ENCODE measurements around the gene FAM199X. TPM values are rescaled to one million over a fixed set of nuclear protein-coding genes. Genes with fewer than 3 reads are reported as not detected.
"Not testable (repeated sequence)": the region's sequence is repeated elsewhere in the genome, so short reads cannot be mapped to it uniquely, and the experiment has no call there.

The FAM199X gene
- total and polyA plus RNA-seq, 2 donors (not counting 1 experiment from before 2014, with no cell fraction given) = 3.6 to 19.2 TPM

GRCh38 chrX:104211187-104211586 lies 44.9 kb downstream of the FAM199X start:
- Histone ChIP-seq H3K9me3 (ENCODE audit: control extremely low read depth in 1 of 3, control insufficient read depth in 2 of 3, insufficient read depth in 1 of 3, low read length in 2 of 3) (no peaks in the 10 kb centered on the region), H3K9ac (ENCODE audit: low read length) (no peak overlapping the region), H3K4me1 (ENCODE audit: control insufficient read depth in 2 of 2, insufficient read depth in 2 of 2, low read length in 2 of 2) (no peaks in the 10 kb centered on the region), H3K36me3 (replicated peaks in 1 of 2; ENCODE audit: control extremely low read depth in 1 of 2, control insufficient read depth in 1 of 2, extremely low read depth in 1 of 2, insufficient read depth in 2 of 2, low read length in 1 of 2) (no peaks in the 10 kb centered on the region), H3K4me2 (replicated peaks; ENCODE audit: low read depth, low read length, poor library complexity, severe bottlenecking) (no peak overlapping the region), H3K27me3 (replicated peaks in 1 of 4; ENCODE audit: control extremely low read depth in 1 of 4, control insufficient read depth in 3 of 4, insufficient read depth in 4 of 4, low read length in 3 of 4) (no peaks in the 10 kb centered on the region), H3K79me2 (ENCODE audit: control insufficient read depth, insufficient read depth, low read length) (no peaks in the 10 kb centered on the region), H3K27ac (ENCODE audit: low read length in 2 of 2) (no peak overlapping the region), H2AFZ (ENCODE audit: insufficient read depth, low read depth, low read length, poor library complexity, severe bottlenecking) (no peak overlapping the region), H4K20me1 (ENCODE audit: control insufficient read depth, insufficient read depth, low read length, poor library complexity, severe bottlenecking) (no peaks in the 10 kb centered on the region), H3K4me3 (ENCODE audit: control extremely low read depth in 1 of 5, extremely low read depth in 1 of 5, insufficient read depth in 1 of 5, low read depth in 2 of 5, low read length in 4 of 5) (no peak overlapping the region)
- no peak for TF ChIP-seq EZH2 (IDR thresholded peaks at IDR 0.05; ENCODE audit: borderline replicate concordance, insufficient read depth, low read depth, low read length, poor library complexity, severe bottlenecking)
- TF ChIP-seq, protein P1, sequence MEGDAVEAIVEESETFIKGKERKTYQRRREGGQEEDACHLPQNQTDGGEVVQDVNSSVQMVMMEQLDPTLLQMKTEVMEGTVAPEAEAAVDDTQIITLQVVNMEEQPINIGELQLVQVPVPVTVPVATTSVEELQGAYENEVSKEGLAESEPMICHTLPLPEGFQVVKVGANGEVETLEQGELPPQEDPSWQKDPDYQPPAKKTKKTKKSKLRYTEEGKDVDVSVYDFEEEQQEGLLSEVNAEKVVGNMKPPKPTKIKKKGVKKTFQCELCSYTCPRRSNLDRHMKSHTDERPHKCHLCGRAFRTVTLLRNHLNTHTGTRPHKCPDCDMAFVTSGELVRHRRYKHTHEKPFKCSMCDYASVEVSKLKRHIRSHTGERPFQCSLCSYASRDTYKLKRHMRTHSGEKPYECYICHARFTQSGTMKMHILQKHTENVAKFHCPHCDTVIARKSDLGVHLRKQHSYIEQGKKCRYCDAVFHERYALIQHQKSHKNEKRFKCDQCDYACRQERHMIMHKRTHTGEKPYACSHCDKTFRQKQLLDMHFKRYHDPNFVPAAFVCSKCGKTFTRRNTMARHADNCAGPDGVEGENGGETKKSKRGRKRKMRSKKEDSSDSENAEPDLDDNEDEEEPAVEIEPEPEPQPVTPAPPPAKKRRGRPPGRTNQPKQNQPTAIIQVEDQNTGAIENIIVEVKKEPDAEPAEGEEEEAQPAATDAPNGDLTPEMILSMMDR (IDR thresholded peaks at IDR 0.05) = no peak
- no CpG with 5 or more reads among the region's 5 CpGs for WGBS (ENCODE audit: insufficient coverage)
- no peak for ATAC-seq (ENCODE audit: low read depth)
- H3K27me3 Mint-ChIP-seq = no peaks in the 10 kb centered on the region
- intact Hi-C loops (cut with micrococcal nuclease) = no loop called here
- no peaks in the 10 kb centered on the region for H3K9me3 Mint-ChIP-seq (ENCODE audit: insufficient read depth)
- no peaks in the 10 kb centered on the region for H3K4me1 Mint-ChIP-seq
- POLR2A ChIA-PET = no interaction called here
- H3K4me3 Mint-ChIP-seq = no peak overlapping the region
- CTCF ChIA-PET = no interaction called here
- no peak overlapping the region for H3K27ac Mint-ChIP-seq
- DNase-seq = no peak

- H3K4me2 ChIP-seq (replicated peaks; ENCODE audit: low read depth, low read length, poor library complexity, severe bottlenecking); H2AFZ ChIP-seq (ENCODE audit: insufficient read depth, low read depth, low read length, poor library complexity, severe bottlenecking); H3K9me3 ChIP-seq (ENCODE audit: control extremely low read depth in 1 of 3, control insufficient read depth in 2 of 3, insufficient read depth in 1 of 3, low read length in 2 of 3); H3K27ac ChIP-seq (ENCODE audit: low read length in 2 of 2); H4K20me1 ChIP-seq (ENCODE audit: control insufficient read depth, insufficient read depth, low read length, poor library complexity, severe bottlenecking); intact Hi-C loops (cut with micrococcal nuclease); H3K36me3 ChIP-seq (replicated peaks in 1 of 2; ENCODE audit: control extremely low read depth in 1 of 2, control insufficient read depth in 1 of 2, extremely low read depth in 1 of 2, insufficient read depth in 2 of 2, low read length in 1 of 2); H3K4me3 ChIP-seq (ENCODE audit: control extremely low read depth in 1 of 5, extremely low read depth in 1 of 5, insufficient read depth in 1 of 5, low read depth in 2 of 5, low read length in 4 of 5); H3K27ac Mint-ChIP-seq; H3K9me3 Mint-ChIP-seq (ENCODE audit: insufficient read depth); H3K4me1 ChIP-seq (ENCODE audit: control insufficient read depth in 2 of 2, insufficient read depth in 2 of 2, low read length in 2 of 2); H3K79me2 ChIP-seq (ENCODE audit: control insufficient read depth, insufficient read depth, low read length); H3K4me3 Mint-ChIP-seq; H3K27me3 Mint-ChIP-seq; H3K4me1 Mint-ChIP-seq; H3K27me3 ChIP-seq (replicated peaks in 1 of 4; ENCODE audit: control extremely low read depth in 1 of 4, control insufficient read depth in 3 of 4, insufficient read depth in 4 of 4, low read length in 3 of 4); H3K9ac ChIP-seq (ENCODE audit: low read length); DNase-seq; CTCF ChIA-PET; POLR2A ChIA-PET; ATAC-seq (ENCODE audit: low read depth): not testable (repeated sequence)
- 94% methylated on average over 3 of the region's 10 CpGs for WGBS (ENCODE audit: insufficient coverage)
Observed at GRCh38 chrX:104230060-104230459, 63.8 kb downstream of the FAM199X start.

Other genes with a start within 250 kb of the FAM199X start
- 8.6 and 9.0 TPM in 2 replicates for gene TMSB15B, start 203.8 kb upstream of the FAM199X start, total RNA-seq
- gene TMSB15B, start 203.8 kb upstream of the FAM199X start, polyA plus RNA-seq = 5.5 and 7.6 TPM in 2 replicates
- gene H2BW1, start 152.7 kb upstream of the FAM199X start, total RNA-seq = not detected in 2 replicates
- not detected in 2 replicates for gene H2BW1, start 152.7 kb upstream of the FAM199X start, polyA plus RNA-seq
- not detected in 2 replicates for gene H2BW2, start 126.5 kb upstream of the FAM199X start, total RNA-seq
- gene H2BW2, start 126.5 kb upstream of the FAM199X start, polyA plus RNA-seq = not detected in 2 replicates
- gene TMSB15C, start 90.2 kb upstream of the FAM199X start, total RNA-seq = 4.5 and 5.4 TPM in 2 replicates
- gene TMSB15C, start 90.2 kb upstream of the FAM199X start, polyA plus RNA-seq = 1.1 and 1.4 TPM in 2 replicates
- gene ZCCHC18, start 53.9 kb upstream of the FAM199X start, total RNA-seq = 15.1 and 16.9 TPM in 2 replicates
- 13.5 and 28.2 TPM in 2 replicates for gene ZCCHC18, start 53.9 kb upstream of the FAM199X start, polyA plus RNA-seq
- 17.1 and 20.7 TPM in 2 replicates for gene SLC25A53, start 9.4 kb upstream of the FAM199X start, total RNA-seq
- 10.3 and 10.9 TPM in 2 replicates for gene SLC25A53, start 9.4 kb upstream of the FAM199X start, polyA plus RNA-seq
- not detected in 2 replicates for gene ESX1, start 88.5 kb downstream of the FAM199X start, total RNA-seq
- gene ESX1, start 88.5 kb downstream of the FAM199X start, polyA plus RNA-seq = not detected in 2 replicates